Fibroblast of skin of scalp (primary cell): ENCODE results near the gene SYNE2. TPM values are rescaled to one million over a fixed set of nuclear protein-coding genes. Genes with fewer than 3 reads are reported as not detected.
"Not testable (repeated sequence)": the region's sequence is repeated elsewhere in the genome, so short reads cannot be mapped to it uniquely, and the experiment has no call there.

Experiments
- DNase-seq: peaks from one replicate; pipeline ENCODE4 v3.0.0-alpha.2; 2013
- polyA plus RNA-seq, 2 experiments: library from polyadenylated mRNA; unstranded; fragments of 120-200 nt; gene quantifications; one replicate each; pipeline ENCODE4 v1.2.1, GENCODE V29; 2013; ENCODE audit not compliant: insufficient read length in 2 of 2

The SYNE2 gene
- polyA plus RNA-seq (2013, experiment 1 of 2; ENCODE audit: insufficient read length), result 11.8 TPM
- 12.9 TPM for polyA plus RNA-seq (2013, experiment 2 of 2; ENCODE audit: insufficient read length)

- peak; percentile 74 for DNase-seq
Observed at GRCh38 chr14:63852817-63853731, at the start of gene SYNE2. TSS of gene SYNE2 (plus strand) at chr14:63853004. CDS start at chr14:63909149, 56,145 bp downstream.

- not testable (repeated sequence) for DNase-seq
Observed at GRCh38 chr14:63803221-63803791, 49.5 kb upstream of the SYNE2 start.

- not testable (repeated sequence) for DNase-seq
Observed at GRCh38 chr14:63806064-63806463, 46.7 kb upstream of the SYNE2 start.

- not testable (repeated sequence) for DNase-seq
Observed at GRCh38 chr14:63811692-63812091, 41.1 kb upstream of the SYNE2 start.

- DNase-seq, result no peak
Observed at GRCh38 chr14:63833728-63834127, 19.1 kb upstream of the SYNE2 start.

- DNase-seq, result no peak
Observed at GRCh38 chr14:63840981-63841380, 11.8 kb upstream of the SYNE2 start.

- DNase-seq, result no peak
Observed at GRCh38 chr14:63843796-63844195, 9.0 kb upstream of the SYNE2 start.

GRCh38 chr14:63848890-63849289 is 3.9 kb upstream of the SYNE2 start:
- no peak for DNase-seq

GRCh38 chr14:63852271-63852816 is 460 bp upstream of the SYNE2 start:
- DNase-seq, result peak; percentile 4

- peak; percentile 38 for DNase-seq
Observed at GRCh38 chr14:63853831-63854293, 1.1 kb downstream of the SYNE2 start.

GRCh38 chr14:63854330-63854729 is 1.5 kb downstream of the SYNE2 start:
- no peak for DNase-seq

GRCh38 chr14:63855281-63855680 is 2.5 kb downstream of the SYNE2 start:
- no peak for DNase-seq

GRCh38 chr14:63857466-63858030 is 4.7 kb downstream of the SYNE2 start:
- no peak for DNase-seq

GRCh38 chr14:63860146-63860545 is 7.3 kb downstream of the SYNE2 start:
- DNase-seq, result no peak

- no peak for DNase-seq
Observed at GRCh38 chr14:63862163-63862562, 9.4 kb downstream of the SYNE2 start.

GRCh38 chr14:63863004-63863403 is 10.2 kb downstream of the SYNE2 start:
- no peak for DNase-seq

- not testable (repeated sequence) for DNase-seq
Observed at GRCh38 chr14:63864775-63865174, 12.0 kb downstream of the SYNE2 start.

GRCh38 chr14:63867933-63868921 is 15.4 kb downstream of the SYNE2 start:
- DNase-seq, result peak; percentile 30

GRCh38 chr14:63869940-63870752 is 17.3 kb downstream of the SYNE2 start:
- not testable (repeated sequence) for DNase-seq

- DNase-seq, result not testable (repeated sequence)
Observed at GRCh38 chr14:63870753-63871037, 17.9 kb downstream of the SYNE2 start.

- no peak for DNase-seq
Observed at GRCh38 chr14:63874223-63874622, 21.4 kb downstream of the SYNE2 start.
